NCI-H774 (cell line): ENCODE measurements around the gene METTL14.
A peak's percentile ranks its signal among the peaks of the same experiment; 100 is the strongest.

Source experiments
- DNase-seq: peaks from one replicate; lab custom pipeline; 2025; lab: John Stamatoyannopoulos, UW

METTL14 gene

GRCh38 chr4:118734491-118735205 is 49.5 kb downstream of the METTL14 start:
- DNase-seq: no peak

- no peak for DNase-seq
Observed at GRCh38 chr4:118736900-118737299, 51.7 kb downstream of the METTL14 start.

GRCh38 chr4:118738090-118738489 is 52.9 kb downstream of the METTL14 start:
- no peak for DNase-seq

GRCh38 chr4:118739022-118739713 is 54.0 kb downstream of the METTL14 start:
- no peak for DNase-seq

GRCh38 chr4:118740869-118741268 is 55.7 kb downstream of the METTL14 start:
- no peak for DNase-seq

GRCh38 chr4:118741301-118741855 is 56.2 kb downstream of the METTL14 start:
- DNase-seq: no peak

GRCh38 chr4:118742050-118742449 is 56.9 kb downstream of the METTL14 start:
- no peak for DNase-seq

- no peak for DNase-seq
Observed at GRCh38 chr4:118743867-118744266, 58.7 kb downstream of the METTL14 start.

GRCh38 chr4:118745357-118745756 is 60.2 kb downstream of the METTL14 start:
- no peak for DNase-seq

- DNase-seq: no peak
Observed at GRCh38 chr4:118746251-118746919, 61.2 kb downstream of the METTL14 start.

- DNase-seq: peak; percentile 2
Observed at GRCh38 chr4:118749347-118749988, 64.3 kb downstream of the METTL14 start.

GRCh38 chr4:118751629-118752323 is 66.6 kb downstream of the METTL14 start:
- DNase-seq: no peak

- DNase-seq: no peak
Observed at GRCh38 chr4:118752551-118752950, 67.4 kb downstream of the METTL14 start.

GRCh38 chr4:118753096-118753495 is 67.9 kb downstream of the METTL14 start:
- DNase-seq: no peak

- DNase-seq: no peak
Observed at GRCh38 chr4:118753685-118754084, 68.5 kb downstream of the METTL14 start.

- no peak for DNase-seq
Observed at GRCh38 chr4:118754890-118755289, 69.7 kb downstream of the METTL14 start.

GRCh38 chr4:118755438-118756226 is 70.4 kb downstream of the METTL14 start:
- no peak for DNase-seq

GRCh38 chr4:118756429-118756828 is 71.2 kb downstream of the METTL14 start:
- DNase-seq: no peak

GRCh38 chr4:118756958-118757357 is 71.8 kb downstream of the METTL14 start:
- no peak for DNase-seq

GRCh38 chr4:118757761-118758251 is 72.6 kb downstream of the METTL14 start:
- DNase-seq: no peak

- DNase-seq: no peak
Observed at GRCh38 chr4:118758293-118758692, 73.1 kb downstream of the METTL14 start.
